Neuronal stem cell (in vitro differentiated cells): ENCODE data around the gene PNPLA1.

ENCODE experiments used
- DNase-seq: peaks from one replicate; pipeline ENCODE4 v3.0.0-alpha.2; 2013; ENCODE audit warnings: low spot score
- H2AFZ ChIP-seq: one replicate; pipeline ENCODE4 v1.6.1; 2013; ENCODE audit warnings: mild to moderate bottlenecking, low read length, inconsistent platforms
- H2AK5ac ChIP-seq: 2 replicates; pipeline ENCODE4 v1.6.1; 2013; ENCODE audit warnings: low read depth, mild to moderate bottlenecking, inconsistent platforms, low read length, moderate library complexity, mixed read lengths
- H2BK120ac ChIP-seq: 2 replicates; pipeline ENCODE4 v1.6.1; 2013; ENCODE audit warnings: low read depth, mild to moderate bottlenecking, inconsistent platforms, low read length, moderate library complexity, mixed read lengths
- H2BK12ac ChIP-seq: one replicate; pipeline ENCODE4 v1.6.1; 2013; ENCODE audit warnings: low read length, inconsistent platforms
- H2BK15ac ChIP-seq: 2 replicates; pipeline ENCODE4 v1.6.1; 2013; ENCODE audit warnings: mild to moderate bottlenecking, low read length, inconsistent platforms, mixed read lengths
- H2BK5ac ChIP-seq: one replicate; pipeline ENCODE4 v1.6.1; 2013; ENCODE audit warnings: inconsistent platforms, mild to moderate bottlenecking, low read length, moderate library complexity
- H3K14ac ChIP-seq: one replicate; pipeline ENCODE4 v1.6.1; 2013; ENCODE audit warnings: low read length, inconsistent platforms
- H3K18ac ChIP-seq: 2 replicates; pipeline ENCODE4 v1.6.1; 2013; ENCODE audit warnings: low read length, inconsistent platforms
- H3K23ac ChIP-seq: 2 replicates; pipeline ENCODE4 v1.6.1; 2013; ENCODE audit warnings: low read depth, mild to moderate bottlenecking, mixed read lengths, low read length, inconsistent platforms; ENCODE audit not compliant: poor library complexity
- H3K27ac ChIP-seq: replicated peaks from 3 replicates; pipeline ENCODE4 v1.5.1; 2013; ENCODE audit warnings: low read length, inconsistent platforms
- H3K27me3 ChIP-seq, 3 experiments: 2 replicates each; pipeline ENCODE4 v1.6.1; 2013; ENCODE audit warnings: low read length in 3 of 3, mild to moderate bottlenecking in 2 of 3, inconsistent platforms in 1 of 3, low read depth in 1 of 3, mixed read lengths in 1 of 3, moderate library complexity in 1 of 3; ENCODE audit not compliant: control insufficient read depth in 3 of 3, insufficient read depth in 3 of 3
- H3K36me3 ChIP-seq, 2 donors: replicated peaks in 1 of 2; 2 replicates each; pipeline ENCODE4 v1.6.1; 2013; ENCODE audit warnings: low read length in 2 of 2; ENCODE audit not compliant: control insufficient read depth in 2 of 2, insufficient read depth in 2 of 2
- H3K4ac ChIP-seq: 2 replicates; pipeline ENCODE4 v1.6.1; 2013; ENCODE audit warnings: inconsistent platforms, mild to moderate bottlenecking, low read length, moderate library complexity
- H3K4me1 ChIP-seq, 2 donors: 1 replicate in 1 of 2; 2 replicates in 1 of 2; pipeline ENCODE4 v1.6.1; 2013; ENCODE audit warnings: low read length in 2 of 2, low read depth in 1 of 2; ENCODE audit not compliant: control insufficient read depth in 2 of 2, insufficient read depth in 1 of 2
- H3K4me2 ChIP-seq: one replicate; pipeline ENCODE4 v1.6.1; 2013; ENCODE audit warnings: mild to moderate bottlenecking, low read length, inconsistent platforms; ENCODE audit not compliant: insufficient read depth, poor library complexity, severe bottlenecking
- H3K4me3 ChIP-seq, 2 donors: 2 replicates each; pipeline ENCODE4 v1.5.1; 2013; ENCODE audit warnings: low read length in 2 of 2, mild to moderate bottlenecking in 2 of 2, inconsistent platforms in 1 of 2, moderate library complexity in 1 of 2
- H3K79me1 ChIP-seq: one replicate; pipeline ENCODE4 v1.6.1; 2013; ENCODE audit warnings: low read depth, mild to moderate bottlenecking, inconsistent platforms, low read length, moderate library complexity
- H3K9ac ChIP-seq: one replicate; pipeline ENCODE4 v1.6.1; 2013; ENCODE audit warnings: mild to moderate bottlenecking, low read depth, low read length, inconsistent platforms; ENCODE audit not compliant: poor library complexity
- H3K9me3 ChIP-seq, 2 donors: replicated peaks in 1 of 2; 2 replicates each; pipeline versions ENCODE3 to v1.6.1; 2013; ENCODE audit warnings: low read length in 2 of 2, mild to moderate bottlenecking in 2 of 2, inconsistent platforms in 1 of 2, low read depth in 1 of 2, mixed read lengths in 1 of 2, moderate library complexity in 1 of 2; ENCODE audit not compliant: control insufficient read depth in 2 of 2, insufficient read depth in 1 of 2
- H4K8ac ChIP-seq: one replicate; pipeline ENCODE4 v1.6.1; 2013; ENCODE audit warnings: low read depth, mild to moderate bottlenecking, inconsistent platforms, low read length, moderate library complexity
- H4K91ac ChIP-seq: one replicate; pipeline ENCODE4 v1.6.1; 2013; ENCODE audit warnings: low read length, low read depth, mild to moderate bottlenecking, inconsistent platforms; ENCODE audit not compliant: poor library complexity
- WGBS, 2 donors: extraction: QIAGEN DNeasy Blood & Tissue Kit; methylation state at CpG; one replicate each; pipeline ENCODE4 v1.1.7; 2013; ENCODE audit warnings: missing lambda C conversion rate in 2 of 2, mixed read lengths in 1 of 2; ENCODE audit not compliant: insufficient read length in 2 of 2, insufficient replicate concordance in 1 of 2; ENCODE audit errors: extremely low coverage in 2 of 2; 5-methylcytosine and 5-hydroxymethylcytosine counted together

The PNPLA1 gene

DNA sequence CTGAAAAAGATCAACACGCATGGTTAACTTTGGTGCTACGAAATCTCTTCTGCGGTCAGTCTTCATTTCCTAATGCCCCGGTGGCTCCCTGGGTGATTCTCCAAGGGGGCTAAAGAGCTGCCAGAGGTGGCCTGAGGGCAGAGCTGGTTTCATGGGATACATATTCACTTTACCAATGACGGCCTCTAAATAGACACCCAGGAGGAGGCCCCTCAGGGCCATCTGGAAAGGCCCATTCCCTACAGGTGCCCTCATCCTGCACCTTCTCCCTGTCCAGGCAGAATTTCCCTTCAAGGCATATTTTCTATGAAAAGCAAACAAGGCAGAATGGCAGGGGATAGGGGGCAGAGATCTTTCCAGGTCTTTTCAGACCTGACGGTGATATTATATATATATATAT, 54.3 kb downstream of the PNPLA1 start:
- Histone ChIP-seq H3K4me2 (no peak overlapping the region), H3K36me3 (no peaks in the 10 kb centered on the region), H3K79me1 (no peaks in the 10 kb centered on the region), H2AFZ (no peak overlapping the region), H3K9me3 (no peaks in the 10 kb centered on the region), H3K27me3 (peaks cover 0 to 11% (median 0%) of the 10 kb centered on the region in 3 experiments), H2BK12ac (no peak overlapping the region), H3K4me3 (no peak overlapping the region), H2BK5ac (no peak overlapping the region), H3K27ac (no peak overlapping the region), H3K4ac (no peak overlapping the region), H2AK5ac (peak overlapping the region; percentile 17), H3K9ac (no peak overlapping the region), H4K8ac (no peak overlapping the region), H4K91ac (no peak overlapping the region), H3K14ac (no peak overlapping the region), H2BK120ac (no peak overlapping the region), H3K23ac (no peak overlapping the region), H3K4me1 (peaks cover 23 to 34% of the 10 kb centered on the region in 2 donors), H2BK15ac (no peak overlapping the region), H3K18ac (no peak overlapping the region)
- no CpG with 5 or more reads among the region's 6 CpGs for WGBS, 2 donors
- DNase-seq, result no peak

DNA sequence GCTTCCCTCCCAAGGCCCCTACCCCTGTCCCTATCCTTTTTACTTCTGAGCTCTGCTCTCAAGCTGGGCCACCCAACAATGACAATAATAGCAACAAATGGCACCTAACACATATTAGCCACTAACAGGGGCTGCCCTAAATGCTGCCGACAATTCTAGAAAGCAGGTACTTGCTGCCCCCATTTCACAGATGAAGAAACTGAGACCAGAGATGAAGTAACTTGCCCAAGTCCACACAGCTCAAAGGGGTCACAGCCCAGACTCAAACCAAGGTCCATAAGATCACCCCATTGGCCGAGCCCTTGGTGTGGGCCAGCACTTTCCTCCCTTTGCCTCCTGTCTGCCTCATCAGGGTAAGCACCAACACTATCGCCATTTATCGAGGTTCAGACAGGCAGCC, 54.9 kb downstream of the PNPLA1 start:
- Histone ChIP-seq H3K9me3 (no peaks in the 10 kb centered on the region), H2BK12ac (no peak overlapping the region), H2BK5ac (no peak overlapping the region), H3K79me1 (no peaks in the 10 kb centered on the region), H3K23ac (no peak overlapping the region), H3K9ac (no peak overlapping the region), H4K8ac (no peak overlapping the region), H2BK120ac (no peak overlapping the region), H3K4me2 (no peak overlapping the region), H3K18ac (peak overlapping the region; percentile 44), H3K27me3 (peaks cover 0 to 9% (median 0%) of the 10 kb centered on the region in 3 experiments), H3K36me3 (no peaks in the 10 kb centered on the region), H4K91ac (peak overlapping the region; percentile 40), H3K4me3 (no peak overlapping the region), H2AFZ (no peak overlapping the region), H2BK15ac (no peak overlapping the region), H3K27ac (no peak overlapping the region), H3K4ac (no peak overlapping the region), H3K14ac (no peak overlapping the region), H2AK5ac (peak overlapping the region; percentile 77), H3K4me1 (peaks cover 18 to 35% of the 10 kb centered on the region in 2 donors)
- WGBS, 2 donors, result no CpG with 5 or more reads among the region's 4 CpGs
- no peak for DNase-seq

DNA sequence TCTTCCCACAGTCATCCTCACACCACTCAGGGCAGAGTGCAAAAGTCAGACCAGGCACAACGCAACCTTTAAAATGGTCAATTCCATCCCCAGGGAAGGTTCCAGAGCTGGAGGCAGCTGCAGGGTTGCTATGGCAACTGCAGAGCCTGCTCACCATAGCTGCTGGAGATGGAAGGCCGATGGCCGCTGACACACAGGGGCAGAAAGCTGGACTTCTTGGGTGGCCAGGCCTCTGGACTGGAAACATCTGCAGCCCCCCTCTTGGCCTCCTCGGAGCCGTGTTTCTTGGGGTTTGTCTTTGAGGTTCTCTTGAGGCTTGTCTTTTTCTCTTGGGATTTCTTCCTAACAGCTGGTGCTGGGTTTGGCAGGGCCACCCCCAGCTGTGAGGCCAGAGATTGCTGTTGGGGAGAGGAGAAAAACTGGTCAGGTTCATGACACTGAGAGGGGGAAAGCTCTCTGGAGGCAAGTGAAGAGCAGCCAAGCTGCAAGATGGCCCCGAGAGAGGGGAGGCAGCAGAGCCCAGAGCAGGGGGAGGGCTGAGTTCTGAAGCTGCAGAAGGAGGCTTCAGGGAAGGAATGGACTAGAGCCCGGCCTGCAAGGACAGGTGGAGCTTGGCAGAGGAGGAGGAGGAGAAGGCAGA, 56.6 kb downstream of the PNPLA1 start:
- H3K14ac ChIP-seq, result no peak overlapping the region
- no peaks in the 10 kb centered on the region for H3K79me1 ChIP-seq
- H2AK5ac ChIP-seq, result no peak overlapping the region
- H3K18ac ChIP-seq, result peak overlapping the region; percentile 69
- peaks cover 0 to 8% (median 0%) of the 10 kb centered on the region in 3 experiments for H3K27me3 ChIP-seq
- H3K9me3 ChIP-seq, result no peaks in the 10 kb centered on the region
- no peak overlapping the region for H2BK12ac ChIP-seq
- H3K4ac ChIP-seq, result no peak overlapping the region
- H2BK5ac ChIP-seq, result no peak overlapping the region
- DNase-seq, result peak; percentile 26
- WGBS, 2 donors, result no CpG with 5 or more reads among the region's 7 CpGs
- no peak overlapping the region for H3K4me2 ChIP-seq
- no peak overlapping the region for H4K8ac ChIP-seq
- no peak overlapping the region for H2BK120ac ChIP-seq
- no peak overlapping the region for H4K91ac ChIP-seq
- no peak overlapping the region for H3K23ac ChIP-seq
- H3K9ac ChIP-seq, result no peak overlapping the region
- H3K4me1 ChIP-seq, result peaks cover 18 to 42% of the 10 kb centered on the region in 2 donors
- H3K36me3 ChIP-seq, result no peaks in the 10 kb centered on the region
- H3K27ac ChIP-seq, result no peak overlapping the region
- H2BK15ac ChIP-seq, result peak overlapping the region; percentile 22
- H3K4me3 ChIP-seq, result no peak overlapping the region
- peak overlapping the region; percentile 80 for H2AFZ ChIP-seq

DNA sequence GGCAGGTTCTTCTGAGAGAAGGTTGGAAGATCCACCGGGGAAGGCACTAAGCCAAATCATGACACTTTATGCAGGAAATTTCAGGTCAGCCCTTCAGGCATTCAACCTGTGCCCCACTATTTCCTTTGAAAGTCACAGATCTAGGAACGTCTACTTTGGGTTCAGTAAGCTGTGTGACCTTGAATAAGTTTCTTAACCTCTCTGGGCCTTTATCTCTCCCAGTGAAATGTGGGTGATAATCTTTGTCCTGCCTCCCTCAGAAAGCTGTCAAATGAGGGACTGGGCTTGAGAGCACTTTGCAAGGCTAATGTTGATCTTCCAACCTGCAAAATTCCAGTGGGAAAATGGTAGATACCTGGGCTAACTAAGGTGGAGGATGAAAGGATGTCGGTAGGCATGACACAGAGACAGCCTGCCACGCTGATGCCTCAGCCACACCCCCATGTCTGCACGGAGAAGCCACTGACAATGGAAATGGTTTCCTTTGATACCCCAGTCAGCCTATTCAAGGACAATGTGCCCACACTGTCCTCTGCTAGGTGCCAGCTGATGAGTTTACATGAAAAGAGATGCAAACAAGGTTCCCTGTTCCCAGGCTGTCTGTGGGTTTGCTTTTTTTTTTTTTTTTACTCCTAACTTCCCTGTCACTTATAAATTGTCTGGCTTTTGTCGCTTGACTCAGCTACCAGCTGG, 57.5 kb downstream of the PNPLA1 start:
- Histone ChIP-seq H2AK5ac (no peak overlapping the region), H3K23ac (no peak overlapping the region), H2BK12ac (no peak overlapping the region), H2BK120ac (no peak overlapping the region), H2BK5ac (no peak overlapping the region), H3K27me3 (peaks cover 0 to 16% (median 0%) of the 10 kb centered on the region in 3 experiments), H2BK15ac (no peak overlapping the region), H3K9me3 (no peaks in the 10 kb centered on the region), H3K4me2 (no peak overlapping the region), H3K9ac (no peak overlapping the region), H3K4ac (no peak overlapping the region), H4K91ac (no peak overlapping the region), H3K36me3 (no peaks in the 10 kb centered on the region), H2AFZ (no peak overlapping the region), H3K18ac (no peak overlapping the region), H3K4me1 (peaks cover 18 to 42% of the 10 kb centered on the region in 2 donors), H4K8ac (no peak overlapping the region), H3K27ac (no peak overlapping the region), H3K14ac (no peak overlapping the region), H3K79me1 (no peaks in the 10 kb centered on the region), H3K4me3 (no peak overlapping the region)
- no peak for DNase-seq
- no CpG with 5 or more reads among the region's 6 CpGs for WGBS, 2 donors
